Esophagus muscularis mucosa (tissue), 4 donors: ENCODE data around the gene NEDD1.

ENCODE experiments used
- CTCF ChIP-seq, 3 experiments: fragments of 200-600 bp in 2 of 3; fragments of 450-650 bp in 1 of 3; sonication (generic) in 2 of 3; IDR thresholded peaks; one replicate each; pipeline ENCODE4 v1.5.1; 2017 to 2019; ENCODE audit warnings: antibody characterized with exemption in 3 of 3, mild to moderate bottlenecking in 2 of 3, moderate library complexity in 1 of 3
- EP300 ChIP-seq: sonication (generic); formaldehyde crosslinking; IDR thresholded peaks from one replicate; pipeline ENCODE4 v1.6.1; 2017; ENCODE audit warnings: antibody characterized with exemption
- POLR2A ChIP-seq: fragments of 450-650 bp; IDR thresholded peaks from one replicate; pipeline ENCODE4 v1.6.1; 2017; ENCODE audit warnings: antibody characterized with exemption, moderate library complexity, mild to moderate bottlenecking, low read depth

GRCh38 chr12:96880220-96880619 lies 26.8 kb upstream of the NEDD1 start:
- TF ChIP-seq CTCF (IDR thresholded peaks at IDR 0.05) (no peak), POLR2A (no peak), EP300 (no peak)
